Stimulated activated CD4-positive, alpha-beta T cell treated with anti-CD3 and anti-CD28 coated beads, Interleukin-4, amount 100 ng/mL, for 24 hours (primary cell): ENCODE measurements around the gene PGGHG.

Experiments used
- DNase-seq: peaks from one replicate; pipeline ENCODE4 v3.0.0-alpha.2; 2020

Gene PGGHG

GRCh38 chr11:269146-269890 is 19.6 kb upstream of the PGGHG start:
- DNase-seq = peak; percentile 66

- no peak for DNase-seq
Observed at GRCh38 chr11:270451-271318, 18.2 kb upstream of the PGGHG start.

GRCh38 chr11:271319-271715 is 17.6 kb upstream of the PGGHG start:
- no peak for DNase-seq

- no peak for DNase-seq
Observed at GRCh38 chr11:272195-272930, 16.6 kb upstream of the PGGHG start.

- DNase-seq = no peak
Observed at GRCh38 chr11:272931-273198, 16.1 kb upstream of the PGGHG start.

GRCh38 chr11:276219-276618 is 12.7 kb upstream of the PGGHG start:
- no peak for DNase-seq

GRCh38 chr11:278001-278951 is 10.7 kb upstream of the PGGHG start, which contains the start of gene NLRP6:
Gene NLRP6 (plus strand): TSS chr11:278407. CDS start chr11:278570, 163 bp downstream.
- no peak for DNase-seq

GRCh38 chr11:279040-279965 is 9.6 kb upstream of the PGGHG start:
- no peak for DNase-seq

GRCh38 chr11:279966-280705 is 8.8 kb upstream of the PGGHG start:
- DNase-seq = peak; percentile 44

GRCh38 chr11:280706-281485 is 8.0 kb upstream of the PGGHG start:
- no peak for DNase-seq

- no peak for DNase-seq
Observed at GRCh38 chr11:281486-282161, 7.3 kb upstream of the PGGHG start.

- no peak for DNase-seq
Observed at GRCh38 chr11:282171-282570, 6.8 kb upstream of the PGGHG start.

GRCh38 chr11:282630-283360 is 6.1 kb upstream of the PGGHG start:
- no peak for DNase-seq

GRCh38 chr11:283405-284104 is 5.4 kb upstream of the PGGHG start:
- DNase-seq = no peak

- DNase-seq = no peak
Observed at GRCh38 chr11:284105-285020, 4.6 kb upstream of the PGGHG start.

- no peak for DNase-seq
Observed at GRCh38 chr11:285021-285893, 3.7 kb upstream of the PGGHG start.
